ENCODE data around the gene TMEM109. TPM values are rescaled to one million over a fixed set of nuclear protein-coding genes. Genes with fewer than 3 reads are reported as not detected.

TMEM109 gene
- total RNA-seq, 2 donors from 2014 or later = 61.9 to 66.3 TPM

GRCh38 chr11:60950933-60951605, 37.1 kb downstream of the TMEM109 start:
- no peaks in the 10 kb centered on the region for H3K9me3 Mint-ChIP-seq
- H3K4me1 Mint-ChIP-seq (ENCODE audit: low read depth) = peaks cover 23% of the 10 kb centered on the region
- DNase-seq (peak; percentile 51 to 54), ATAC-seq (replicated peaks in 1 of 2) (peak; percentile 66)
- no peak overlapping the region for H3K27ac Mint-ChIP-seq
- H3K36me3 Mint-ChIP-seq (ENCODE audit: insufficient read depth in 2 of 2) = no peaks in the 10 kb centered on the region
- peaks cover 18% of the 10 kb centered on the region for H3K27me3 Mint-ChIP-seq (ENCODE audit: low read depth)
- peak overlapping the region; percentile 29 to 86 for H3K4me3 Mint-ChIP-seq

GRCh38 chr11:60951606-60951903, 37.6 kb downstream of the TMEM109 start:
- H3K9me3 Mint-ChIP-seq = no peaks in the 10 kb centered on the region
- peaks cover 18% of the 10 kb centered on the region for H3K27me3 Mint-ChIP-seq (ENCODE audit: low read depth)
- peak; percentile 31 to 36 for ATAC-seq (replicated peaks in 1 of 2)
- DNase-seq = no peak
- no peaks in the 10 kb centered on the region for H3K36me3 Mint-ChIP-seq (ENCODE audit: insufficient read depth in 2 of 2)
- H3K4me1 Mint-ChIP-seq (ENCODE audit: low read depth) = peaks cover 23% of the 10 kb centered on the region
- peak overlapping the region; percentile 72 to 86 for H3K4me3 Mint-ChIP-seq
- H3K27ac Mint-ChIP-seq = peak overlapping the region; percentile 8

GRCh38 chr11:60951904-60952741, 38.2 kb downstream of the TMEM109 start, which contains the start of gene SLC15A3:
TSS of gene SLC15A3 (minus strand) at chr11:60952176. CDS start at chr11:60951551, 625 bp downstream.
- peak within 1 kb of the TSS; percentile 72 to 86 for H3K4me3 Mint-ChIP-seq
- peaks cover 18% of the 10 kb centered on the region for H3K27me3 Mint-ChIP-seq (ENCODE audit: low read depth)
- no peaks in the 10 kb centered on the region for H3K36me3 Mint-ChIP-seq (ENCODE audit: insufficient read depth in 2 of 2)
- peak within 1 kb of the TSS; percentile 8 for H3K27ac Mint-ChIP-seq
- peaks cover 23% of the 10 kb centered on the region for H3K4me1 Mint-ChIP-seq (ENCODE audit: low read depth)
- ATAC-seq (replicated peaks in 1 of 2) (peak; percentile 64), DNase-seq (peak; percentile 28 to 37)
- H3K9me3 Mint-ChIP-seq = no peaks in the 10 kb centered on the region

GRCh38 chr11:60952742-60953170, 38.8 kb downstream of the TMEM109 start:
- H3K27me3 Mint-ChIP-seq (ENCODE audit: low read depth) = peaks cover 18% of the 10 kb centered on the region
- DNase-seq = no peak
- no peaks in the 10 kb centered on the region for H3K36me3 Mint-ChIP-seq (ENCODE audit: insufficient read depth in 2 of 2)
- H3K4me3 Mint-ChIP-seq = peak overlapping the region; percentile 15 to 86
- H3K27ac Mint-ChIP-seq = no peak overlapping the region
- peaks cover 23% of the 10 kb centered on the region for H3K4me1 Mint-ChIP-seq (ENCODE audit: low read depth)
- H3K9me3 Mint-ChIP-seq = no peaks in the 10 kb centered on the region
- peak in 1 of 2 donors; percentile 12 for ATAC-seq (replicated peaks in 1 of 2)

GRCh38 chr11:60953781-60954180, 39.8 kb downstream of the TMEM109 start:
- ATAC-seq (replicated peaks in 1 of 2) = no peak
- no peak overlapping the region for H3K27ac Mint-ChIP-seq

GRCh38 chr11:60954421-60954820, 40.5 kb downstream of the TMEM109 start:
- Mint-ChIP-seq H3K4me3 (no peak overlapping the region), H3K27ac (no peak overlapping the region), H3K9me3 (no peaks in the 10 kb centered on the region), H3K4me1 (ENCODE audit: low read depth) (peaks cover 16% of the 10 kb centered on the region), H3K27me3 (ENCODE audit: low read depth) (peaks cover 18% of the 10 kb centered on the region), H3K36me3 (ENCODE audit: insufficient read depth in 2 of 2) (no peaks in the 10 kb centered on the region)
- no peak for DNase-seq
- ATAC-seq (replicated peaks in 1 of 2) = no peak

More at GRCh38 chr11:60953781-60954180, 39.8 kb downstream of the TMEM109 start:
- Mint-ChIP-seq H3K9me3 (no peaks in the 10 kb centered on the region), H3K4me3 (no peak overlapping the region), H3K27me3 (ENCODE audit: low read depth) (peaks cover 18% of the 10 kb centered on the region), H3K36me3 (ENCODE audit: insufficient read depth in 2 of 2) (no peaks in the 10 kb centered on the region), H3K4me1 (ENCODE audit: low read depth) (peaks cover 19% of the 10 kb centered on the region)
- no peak for DNase-seq

- Mint-ChIP-seq H3K27me3 (ENCODE audit: low read depth) (peaks cover 23% of the 10 kb centered on the region), H3K9me3 (no peaks in the 10 kb centered on the region), H3K4me1 (ENCODE audit: low read depth) (peaks cover 16% of the 10 kb centered on the region), H3K4me3 (no peak overlapping the region), H3K36me3 (ENCODE audit: insufficient read depth in 2 of 2) (no peaks in the 10 kb centered on the region), H3K27ac (no peak overlapping the region)
- DNase-seq = no peak
- ATAC-seq (replicated peaks in 1 of 2) = no peak
Observed at GRCh38 chr11:60955571-60955970, 41.6 kb downstream of the TMEM109 start.

GRCh38 chr11:60957188-60957587, 43.2 kb downstream of the TMEM109 start:
- H3K4me1 Mint-ChIP-seq (ENCODE audit: low read depth) = peaks cover 8% of the 10 kb centered on the region
- H3K36me3 Mint-ChIP-seq (ENCODE audit: insufficient read depth in 2 of 2) = no peaks in the 10 kb centered on the region
- ATAC-seq (replicated peaks in 1 of 2) (no peak), DNase-seq (no peak)
- no peak overlapping the region for H3K4me3 Mint-ChIP-seq
- no peak overlapping the region for H3K27ac Mint-ChIP-seq
- H3K9me3 Mint-ChIP-seq = no peaks in the 10 kb centered on the region
- peaks cover 23% of the 10 kb centered on the region for H3K27me3 Mint-ChIP-seq (ENCODE audit: low read depth)

GRCh38 chr11:60959431-60959830, 45.5 kb downstream of the TMEM109 start:
- H3K27ac Mint-ChIP-seq = no peak overlapping the region
- no peaks in the 10 kb centered on the region for H3K9me3 Mint-ChIP-seq
- no peak overlapping the region for H3K4me3 Mint-ChIP-seq
- no peaks in the 10 kb centered on the region for H3K36me3 Mint-ChIP-seq (ENCODE audit: insufficient read depth in 2 of 2)
- ATAC-seq (replicated peaks in 1 of 2) = no peak
- no peaks in the 10 kb centered on the region for H3K4me1 Mint-ChIP-seq (ENCODE audit: low read depth)
- peaks cover 6% of the 10 kb centered on the region for H3K27me3 Mint-ChIP-seq (ENCODE audit: low read depth)
- no peak for DNase-seq

GRCh38 chr11:60960405-60960804, 46.4 kb downstream of the TMEM109 start:
- H3K9me3 Mint-ChIP-seq = no peaks in the 10 kb centered on the region
- peaks cover 6% of the 10 kb centered on the region for H3K27me3 Mint-ChIP-seq (ENCODE audit: low read depth)

GRCh38 chr11:60964801-60965200, 50.8 kb downstream of the TMEM109 start:
- H3K4me3 Mint-ChIP-seq = no peak overlapping the region
- no peak overlapping the region for H3K27ac Mint-ChIP-seq
- no peaks in the 10 kb centered on the region for H3K9me3 Mint-ChIP-seq
- peaks cover 1% of the 10 kb centered on the region for H3K27me3 Mint-ChIP-seq (ENCODE audit: low read depth)
- ATAC-seq (replicated peaks in 1 of 2) (no peak), DNase-seq (no peak)
- peaks cover 1 to 6% of the 10 kb centered on the region in 2 donors for H3K36me3 Mint-ChIP-seq (ENCODE audit: insufficient read depth in 2 of 2)
- H3K4me1 Mint-ChIP-seq (ENCODE audit: low read depth) = peaks cover under 1% of the 10 kb centered on the region

More at GRCh38 chr11:60960405-60960804, 46.4 kb downstream of the TMEM109 start:
- Mint-ChIP-seq H3K4me1 (ENCODE audit: low read depth) (no peaks in the 10 kb centered on the region), H3K27ac (no peak overlapping the region), H3K4me3 (no peak overlapping the region), H3K36me3 (ENCODE audit: insufficient read depth in 2 of 2) (no peaks in the 10 kb centered on the region)
- ATAC-seq (replicated peaks in 1 of 2) = no peak
- DNase-seq = no peak

GRCh38 chr11:60966890-60967289, 52.9 kb downstream of the TMEM109 start:
- no peak overlapping the region for H3K4me3 Mint-ChIP-seq

GRCh38 chr11:60968223-60968622, 54.3 kb downstream of the TMEM109 start:
- H3K36me3 Mint-ChIP-seq (ENCODE audit: insufficient read depth in 2 of 2) = peaks cover 11 to 14% of the 10 kb centered on the region in 2 donors
- DNase-seq (no peak), ATAC-seq (replicated peaks in 1 of 2) (no peak)
- no peaks in the 10 kb centered on the region for H3K27me3 Mint-ChIP-seq (ENCODE audit: low read depth)
- no peak overlapping the region for H3K4me3 Mint-ChIP-seq
- no peak overlapping the region for H3K27ac Mint-ChIP-seq
- H3K9me3 Mint-ChIP-seq = no peaks in the 10 kb centered on the region
- peaks cover 20% of the 10 kb centered on the region for H3K4me1 Mint-ChIP-seq (ENCODE audit: low read depth)

More at GRCh38 chr11:60966890-60967289, 52.9 kb downstream of the TMEM109 start:
- peaks cover 19% of the 10 kb centered on the region for H3K4me1 Mint-ChIP-seq (ENCODE audit: low read depth)
- no peak for DNase-seq
- no peaks in the 10 kb centered on the region for H3K27me3 Mint-ChIP-seq (ENCODE audit: low read depth)
- ATAC-seq (replicated peaks in 1 of 2) = no peak
- H3K36me3 Mint-ChIP-seq (ENCODE audit: insufficient read depth in 2 of 2) = peaks cover 3 to 8% of the 10 kb centered on the region in 2 donors
- no peaks in the 10 kb centered on the region for H3K9me3 Mint-ChIP-seq
- no peak overlapping the region for H3K27ac Mint-ChIP-seq

Measured in activated T-cell treated with anti-CD3 and anti-CD28 coated beads, Interleukin-2, amount 50 U/mL, for 72 hours (primary cell).